GM21786 (cell line): ENCODE measurements around the gene PCDHB1.
A peak's percentile ranks its signal among the peaks of the same experiment; 100 is the strongest.

Experiments
- ATAC-seq: cut with Tn5 transposase; IDR thresholded peaks from one replicate; pipeline ENCODE4 v1.9.1; 2021; ENCODE audit not compliant: unreplicated experiment

The PCDHB1 gene, protein sequence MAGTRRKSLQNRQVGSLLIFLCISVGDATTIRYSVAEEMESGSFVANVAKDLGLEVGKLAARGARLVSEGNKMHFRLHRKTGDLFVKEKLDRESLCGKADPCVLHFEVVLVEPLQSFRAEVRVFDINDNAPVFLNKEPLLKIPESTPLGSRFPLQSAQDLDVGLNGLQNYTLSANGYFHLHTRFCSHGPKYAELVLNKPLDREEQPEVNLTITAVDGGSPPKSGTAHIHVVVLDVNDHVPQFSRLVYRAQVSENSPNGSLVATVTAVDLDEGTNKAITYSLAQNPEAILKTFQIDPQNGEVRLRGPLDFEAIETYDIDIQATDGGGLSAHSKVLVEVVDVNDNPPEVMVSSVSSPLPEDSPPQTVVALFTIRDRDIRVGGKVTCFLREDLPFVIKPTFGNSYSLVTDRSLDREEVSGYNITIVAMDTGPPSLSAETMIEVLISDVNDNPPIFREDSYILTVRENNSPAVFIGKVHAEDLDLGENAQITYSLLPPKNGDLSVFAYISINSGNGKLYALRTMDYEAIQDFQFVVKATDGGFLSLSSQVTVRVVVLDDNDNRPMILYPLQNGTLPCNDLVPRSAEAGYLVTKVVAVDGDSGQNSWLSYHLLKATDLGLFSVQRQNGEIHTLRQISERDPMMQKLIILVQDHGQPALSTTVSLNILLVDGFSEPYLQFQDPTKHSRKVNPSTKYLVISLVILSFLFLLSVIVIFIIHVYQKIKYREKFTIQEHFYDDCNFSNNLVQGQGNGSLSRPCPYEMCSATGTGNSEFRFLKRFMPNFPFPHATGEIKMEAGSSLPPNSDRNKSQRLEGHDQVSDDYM

DNA sequence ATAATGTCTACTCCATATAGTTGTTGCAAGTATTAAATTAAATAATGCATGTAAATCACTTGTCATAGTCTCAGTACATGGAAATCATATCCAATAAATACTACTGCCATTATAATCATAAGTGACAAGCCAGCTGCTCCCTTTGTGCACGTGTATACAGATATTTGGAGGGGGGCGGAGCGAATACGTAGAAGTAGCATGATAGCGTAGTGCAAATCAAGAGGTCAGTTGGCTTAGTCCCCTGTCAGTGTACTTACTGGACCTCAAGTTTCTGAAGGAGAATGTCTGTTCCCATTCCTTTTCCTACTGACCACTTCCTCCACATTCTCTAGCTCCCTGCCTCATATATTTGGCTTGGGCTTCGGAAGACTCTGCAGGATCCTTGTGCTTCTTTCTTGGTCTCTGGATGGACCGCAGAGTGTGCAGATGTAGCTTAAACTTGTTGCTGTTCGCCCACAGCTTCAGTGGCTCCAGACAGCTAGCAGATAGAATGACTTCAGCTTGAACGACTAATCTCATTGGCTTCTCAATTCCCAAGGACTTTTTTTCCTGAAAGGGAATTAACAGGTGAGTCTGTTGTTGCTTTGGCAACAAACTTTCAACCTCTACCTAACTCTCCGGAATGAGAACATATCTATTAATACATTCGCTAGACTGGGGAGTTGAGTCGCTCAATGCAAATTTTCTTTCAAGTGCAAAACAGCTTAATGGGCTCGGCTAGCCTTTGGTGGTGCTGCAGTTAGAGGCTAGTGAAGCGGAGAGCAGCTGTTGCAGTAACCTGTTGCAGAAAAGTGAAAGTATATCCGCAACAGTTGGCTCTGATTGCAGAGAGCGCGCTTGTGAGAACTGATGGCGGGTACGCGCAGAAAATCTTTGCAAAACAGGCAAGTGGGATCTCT, at the start of gene PCDHB1:
Gene PCDHB1 (plus strand): TSS at position 753 of the 899 bp plus-strand sequence. CDS start 97 bp downstream, at position 850.
- ATAC-seq: no peak

DNA sequence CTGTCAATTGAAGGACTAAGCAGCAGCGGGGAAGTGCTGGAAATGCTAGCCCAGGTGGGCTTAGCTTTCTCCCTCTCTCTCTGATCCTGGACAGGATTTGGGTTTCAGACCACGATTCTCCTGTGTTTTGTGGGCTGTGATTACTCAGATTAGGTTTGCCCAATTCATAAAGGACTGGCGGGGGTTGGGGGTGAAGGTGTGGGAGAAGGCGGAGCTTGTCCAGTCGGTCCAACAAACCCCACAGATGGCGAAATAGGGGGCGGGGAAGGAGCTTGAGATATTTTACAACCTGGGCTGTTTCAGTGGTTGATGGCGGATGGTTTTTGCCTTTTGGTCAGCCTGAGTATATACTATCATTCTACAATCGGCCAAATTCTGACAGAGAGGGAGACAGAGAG, 49.7 kb upstream of the PCDHB1 start:
- ATAC-seq: no peak

- ATAC-seq: no peak
These were observed 49.1 kb upstream of the PCDHB1 start for GRCh38 chr5:141001844-141002604.

DNA sequence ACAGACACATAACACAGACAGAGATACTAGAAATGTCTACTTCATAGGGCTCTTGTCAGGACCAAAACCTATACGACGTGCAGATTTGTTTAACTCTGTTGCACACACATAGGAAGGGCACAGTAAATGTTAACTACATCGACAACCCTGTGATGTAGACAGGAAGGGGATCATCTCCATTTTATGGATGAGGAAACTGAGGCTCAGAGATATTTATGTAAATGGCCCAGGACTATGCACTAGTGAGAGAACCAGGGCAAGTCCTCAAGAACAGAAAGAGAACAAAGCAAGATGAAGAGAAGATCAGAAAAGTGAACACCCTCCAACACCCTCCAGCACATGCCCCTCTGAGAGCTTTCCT, 48.6 kb upstream of the PCDHB1 start:
- no peak for ATAC-seq

- no peak for ATAC-seq
These were observed 48.1 kb upstream of the PCDHB1 start for GRCh38 chr5:141003031-141003430.

DNA sequence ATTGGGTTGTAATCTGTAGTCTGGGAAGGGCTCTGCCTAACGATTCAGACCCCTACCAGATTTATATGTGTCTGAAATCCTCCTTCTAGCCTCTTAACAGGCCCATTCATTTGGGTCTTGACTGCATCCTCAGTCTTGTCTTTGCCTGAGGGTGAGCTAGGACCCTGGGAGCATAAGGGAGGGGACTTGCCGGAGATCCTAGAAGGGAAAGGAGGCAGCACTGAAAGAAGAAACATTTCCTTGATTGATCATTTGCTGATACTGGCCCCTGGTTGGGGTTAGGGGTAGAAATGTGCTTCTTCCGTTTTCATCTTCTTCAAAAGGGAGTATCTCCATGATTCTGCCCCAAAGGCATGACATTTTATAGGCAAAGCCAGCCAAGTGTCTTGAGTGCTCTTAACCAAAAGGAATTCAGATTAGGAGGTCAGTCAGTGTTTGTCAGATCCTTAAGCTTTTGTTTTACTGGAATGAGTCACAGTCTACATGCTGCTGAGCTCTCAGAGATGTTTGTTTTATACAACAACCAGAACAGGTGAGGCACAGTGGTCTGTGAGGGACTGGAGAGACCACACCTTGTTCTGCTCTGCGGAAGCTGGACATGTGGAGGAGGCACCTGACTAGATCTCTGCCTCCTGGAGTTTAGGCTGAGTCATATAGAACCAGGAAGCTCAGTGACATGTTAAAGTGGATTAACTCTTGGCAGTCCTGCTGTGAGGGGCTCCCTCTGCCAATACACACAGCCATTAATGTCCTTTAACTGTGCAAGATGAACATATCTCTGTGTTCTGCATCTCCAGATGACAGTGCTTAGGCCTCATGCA, 47.2 kb upstream of the PCDHB1 start:
- ATAC-seq: no peak

DNA sequence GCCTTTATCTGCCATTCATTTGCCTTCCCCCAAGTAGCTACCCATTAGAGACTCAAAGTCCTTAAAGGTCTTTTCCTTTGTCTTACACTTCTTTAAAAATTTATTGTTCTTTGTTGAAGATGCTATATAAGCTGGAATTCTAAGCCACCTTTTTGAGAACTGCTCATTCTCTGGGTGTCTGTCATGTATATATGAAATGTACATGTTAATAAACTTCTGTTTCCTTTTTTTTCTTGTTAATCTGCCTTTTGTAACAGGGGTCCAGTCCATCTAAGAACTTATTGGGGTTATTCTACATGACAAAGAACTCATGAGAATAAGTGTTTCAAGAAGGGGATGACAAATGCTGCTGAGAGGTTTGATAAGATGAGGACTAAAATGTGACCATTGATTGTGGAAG, 43.4 kb upstream of the PCDHB1 start:
- ATAC-seq: no peak

DNA sequence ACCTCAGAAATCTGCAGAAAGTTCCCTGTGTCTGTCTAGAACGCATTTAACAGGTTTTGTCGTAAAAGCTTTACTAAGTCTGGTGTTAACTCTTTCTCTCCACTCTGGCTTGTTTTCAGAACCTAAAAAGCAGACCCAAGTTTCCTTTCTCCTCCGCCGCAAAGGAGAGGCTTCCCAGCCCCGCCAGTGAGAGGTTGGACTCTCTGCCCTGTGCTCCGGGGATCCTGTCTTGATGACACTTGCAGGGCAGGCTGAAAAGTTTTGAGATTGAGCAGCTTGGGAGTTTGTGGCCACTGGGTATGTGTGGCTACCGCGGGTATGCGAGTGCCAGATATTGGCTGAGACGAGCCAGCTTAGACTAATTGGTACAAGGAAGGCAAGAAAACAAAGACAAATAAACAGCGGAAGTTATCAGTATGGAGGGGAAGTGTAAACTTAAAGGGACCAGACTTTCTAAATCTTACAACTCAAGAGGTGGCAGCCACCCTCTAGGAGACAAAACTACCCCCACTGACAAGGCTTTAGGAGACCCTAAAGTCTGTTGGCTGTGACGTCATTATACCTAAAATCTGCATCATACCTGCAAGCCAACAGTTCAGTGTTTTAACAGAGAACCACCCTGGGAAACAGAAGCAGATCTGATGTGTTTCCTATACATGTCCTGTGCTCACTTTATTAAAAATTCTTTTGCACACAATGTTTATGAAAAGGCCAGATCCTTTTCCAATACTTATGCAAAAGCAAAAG, 41.0 kb upstream of the PCDHB1 start:
- no peak for ATAC-seq

- no peak for ATAC-seq
These were observed 33.2 kb upstream of the PCDHB1 start for GRCh38 chr5:141017943-141018342.

DNA sequence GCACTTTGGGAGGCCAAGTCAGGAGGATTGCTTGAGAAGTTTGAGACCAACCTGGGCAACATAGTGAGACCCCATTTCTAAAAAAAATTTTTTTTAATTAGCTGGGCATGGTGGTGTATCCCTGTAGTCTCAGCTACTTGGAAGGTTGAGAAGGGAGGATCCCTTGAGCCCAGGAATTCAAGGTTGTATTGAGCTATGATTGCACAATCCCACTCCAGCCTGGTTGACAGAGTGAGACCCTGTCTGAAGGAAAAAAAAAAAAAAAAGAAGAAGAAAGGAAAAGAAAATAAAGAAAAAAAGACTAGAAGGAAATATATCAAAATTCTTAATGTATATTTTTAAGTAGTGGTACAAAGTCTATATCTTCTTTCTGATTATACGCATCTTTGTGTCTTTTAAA, 28.8 kb upstream of the PCDHB1 start:
- no peak for ATAC-seq

GRCh38 chr5:141031006-141031405, 20.2 kb upstream of the PCDHB1 start:
- ATAC-seq: no peak

- no peak for ATAC-seq
These were observed 18.5 kb upstream of the PCDHB1 start for GRCh38 chr5:141032626-141033025.

- ATAC-seq: no peak
These were observed 12.1 kb upstream of the PCDHB1 start for GRCh38 chr5:141039061-141039460.

- ATAC-seq: no peak
These were observed 11.7 kb upstream of the PCDHB1 start for GRCh38 chr5:141039517-141039916.

DNA sequence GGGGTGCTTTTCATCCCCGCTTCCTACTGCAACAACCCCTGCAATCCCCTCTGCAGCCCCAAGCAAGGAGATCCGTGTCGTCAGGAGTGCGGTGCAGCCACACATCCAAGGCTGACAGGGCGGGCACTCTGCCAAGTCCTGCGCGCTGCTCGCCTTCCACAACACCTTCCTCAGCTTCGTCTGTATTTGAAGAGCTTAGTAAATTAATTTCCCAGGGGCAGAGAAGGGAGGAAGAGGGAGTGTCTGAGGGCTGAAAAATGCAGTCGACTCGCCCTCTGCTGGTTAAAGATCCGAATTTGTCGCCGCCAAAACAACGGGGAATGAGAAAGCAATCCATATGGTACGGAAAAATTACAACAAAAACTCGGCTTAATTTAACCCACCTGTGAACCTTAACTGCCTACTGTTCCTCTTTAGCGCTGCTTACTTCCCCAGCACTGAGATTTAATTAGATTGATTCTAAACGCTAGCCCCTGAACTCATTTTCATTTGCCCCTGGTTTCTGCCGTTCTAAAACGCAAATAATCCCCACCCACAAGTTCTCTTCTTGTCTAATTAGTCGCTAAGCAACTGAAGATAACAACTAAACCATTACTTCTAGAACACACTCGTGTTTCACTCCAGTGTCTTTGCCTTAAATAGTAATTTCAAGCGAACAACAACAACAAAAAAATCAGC, 10.9 kb upstream of the PCDHB1 start:
- ATAC-seq: no peak

DNA sequence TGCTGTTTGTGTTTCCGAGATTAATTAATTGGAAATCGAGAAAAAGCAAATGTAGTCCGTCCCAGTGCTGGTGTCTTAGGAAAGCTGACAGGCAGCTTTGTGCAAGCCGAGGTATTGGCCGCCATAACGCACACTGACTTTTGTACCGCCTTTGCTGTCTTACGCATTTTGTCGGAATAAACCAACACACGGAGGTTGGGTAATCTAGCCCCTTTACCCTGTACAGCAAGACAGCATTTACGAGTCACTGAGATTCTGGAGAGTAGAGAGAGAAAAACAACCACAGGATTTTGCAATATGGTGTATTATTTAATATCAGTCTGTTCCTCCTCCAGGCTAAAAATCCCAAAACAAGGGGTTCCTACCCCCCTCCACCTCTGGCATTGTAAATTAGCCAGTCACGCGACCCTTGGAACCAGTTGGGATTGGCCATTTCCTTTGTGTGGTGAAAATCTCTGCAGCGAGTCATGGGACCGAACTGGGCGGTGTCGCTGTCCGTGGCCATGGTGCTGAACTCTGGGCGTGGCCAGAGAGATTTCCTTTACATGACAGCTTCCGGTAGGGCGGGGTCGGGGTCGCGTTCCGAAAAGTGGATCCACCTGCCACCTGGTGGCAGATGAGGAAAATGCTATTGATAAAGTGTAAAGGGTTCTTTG, 10.3 kb upstream of the PCDHB1 start:
- peak; percentile 56 for ATAC-seq

- no peak for ATAC-seq
These were observed 9.8 kb upstream of the PCDHB1 start for GRCh38 chr5:141041427-141041785.

DNA sequence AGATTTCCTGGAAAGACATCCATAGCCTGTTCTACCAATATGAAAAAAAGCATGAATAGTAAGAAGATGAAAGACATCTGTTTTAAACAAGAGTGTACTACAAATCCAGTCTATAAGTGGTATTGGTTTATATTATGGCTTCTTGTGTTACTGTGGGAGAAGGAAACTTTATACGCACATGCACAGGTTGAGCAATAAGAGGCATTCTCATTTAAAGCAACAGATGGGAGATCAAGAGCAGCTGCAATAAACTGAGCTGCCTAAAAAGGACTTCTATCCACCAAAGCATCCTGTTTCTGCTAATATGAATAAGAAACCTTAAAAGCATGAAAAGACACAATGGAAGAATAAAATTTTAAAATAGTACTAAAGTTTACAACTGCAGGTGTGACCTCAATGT, 8.6 kb upstream of the PCDHB1 start:
- ATAC-seq: no peak
